Nephron (organoid): ENCODE data around the gene SPINK4.

Experiments used
- H3K27ac Mint-ChIP-seq, 3 experiments: 2 replicates each; pipeline ENCODE4 v1.8.0; 2020; ENCODE audit warnings: mixed read lengths in 3 of 3, mild to moderate bottlenecking in 2 of 3, moderate library complexity in 1 of 3
- H3K27me3 Mint-ChIP-seq: 2 replicates; pipeline ENCODE4 v1.8.0; 2021; ENCODE audit warnings: low read depth, mild to moderate bottlenecking, moderate library complexity, mixed read lengths
- H3K36me3 Mint-ChIP-seq: 2 replicates; pipeline ENCODE4 v1.8.0; 2020; ENCODE audit warnings: low read depth, mixed read lengths
- H3K4me1 Mint-ChIP-seq: 2 replicates; pipeline ENCODE4 v1.8.0; 2020; ENCODE audit warnings: mixed read lengths
- H3K4me3 Mint-ChIP-seq, 3 experiments: 2 replicates each; pipeline ENCODE4 v1.8.0; 2020; ENCODE audit warnings: mild to moderate bottlenecking in 3 of 3, mixed read lengths in 3 of 3, moderate library complexity in 2 of 3
- H3K9me3 Mint-ChIP-seq: 2 replicates; pipeline ENCODE4 v1.8.0; 2020; ENCODE audit warnings: mixed read lengths
- TF ChIP-seq, protein P1 (sequence below), 3 experiments: fragments of 200-600 bp; sonication (generic); IDR thresholded peaks; one replicate each; pipeline ENCODE4 v1.5.0; 2021; ENCODE audit warnings: antibody characterized with exemption in 3 of 3; ENCODE audit not compliant: unreplicated experiment in 3 of 3

Gene SPINK4

DNA sequence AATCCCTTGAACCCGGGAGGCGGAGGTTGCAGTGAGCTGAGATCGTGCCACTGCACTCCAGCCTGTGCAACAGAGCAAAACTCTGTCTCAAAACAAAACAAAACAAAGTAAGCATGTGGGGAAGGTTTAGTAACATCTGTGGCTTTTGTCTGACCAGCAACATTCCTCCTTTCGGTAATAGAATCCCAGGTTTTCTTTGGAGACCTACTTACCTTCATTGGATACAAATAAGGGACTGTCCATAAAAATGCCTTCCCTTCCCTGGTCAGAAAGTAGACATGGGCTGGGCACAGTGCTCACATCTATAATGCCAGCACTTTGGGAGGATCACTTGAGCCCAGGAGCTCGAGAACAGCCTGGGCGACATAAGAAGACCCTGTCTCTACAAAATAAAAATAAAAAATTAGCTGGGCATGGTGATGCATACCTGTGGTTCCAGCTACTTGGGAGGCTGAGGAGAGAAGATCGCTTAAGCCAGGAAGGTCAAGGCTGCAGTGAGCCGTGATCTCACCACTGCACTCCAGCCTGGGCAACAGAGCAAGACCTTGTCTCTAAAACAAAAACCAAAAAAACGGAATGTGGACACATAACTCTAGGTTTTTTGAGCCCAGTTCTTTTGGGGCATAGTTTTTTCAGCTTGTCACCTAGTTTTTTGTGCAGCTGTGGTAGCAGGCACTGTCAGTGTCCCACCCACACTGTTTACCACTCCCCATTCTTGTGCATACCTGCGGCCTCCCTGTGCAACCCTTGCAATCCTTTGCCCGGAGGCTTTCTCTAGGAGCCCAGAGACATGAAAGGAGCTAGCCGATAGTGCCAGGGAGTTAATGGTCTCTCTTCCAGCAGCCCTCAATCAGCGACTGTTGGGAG is 9.0 kb upstream of the SPINK4 start:
- Mint-ChIP-seq H3K9me3 (no peaks in the 10 kb centered on the region), H3K27ac (no peak overlapping the region), H3K4me3 (no peak overlapping the region), H3K4me1 (peaks cover 1% of the 10 kb centered on the region), H3K27me3 (peaks cover 28% of the 10 kb centered on the region), H3K36me3 (no peaks in the 10 kb centered on the region)
- TF ChIP-seq, protein P1, sequence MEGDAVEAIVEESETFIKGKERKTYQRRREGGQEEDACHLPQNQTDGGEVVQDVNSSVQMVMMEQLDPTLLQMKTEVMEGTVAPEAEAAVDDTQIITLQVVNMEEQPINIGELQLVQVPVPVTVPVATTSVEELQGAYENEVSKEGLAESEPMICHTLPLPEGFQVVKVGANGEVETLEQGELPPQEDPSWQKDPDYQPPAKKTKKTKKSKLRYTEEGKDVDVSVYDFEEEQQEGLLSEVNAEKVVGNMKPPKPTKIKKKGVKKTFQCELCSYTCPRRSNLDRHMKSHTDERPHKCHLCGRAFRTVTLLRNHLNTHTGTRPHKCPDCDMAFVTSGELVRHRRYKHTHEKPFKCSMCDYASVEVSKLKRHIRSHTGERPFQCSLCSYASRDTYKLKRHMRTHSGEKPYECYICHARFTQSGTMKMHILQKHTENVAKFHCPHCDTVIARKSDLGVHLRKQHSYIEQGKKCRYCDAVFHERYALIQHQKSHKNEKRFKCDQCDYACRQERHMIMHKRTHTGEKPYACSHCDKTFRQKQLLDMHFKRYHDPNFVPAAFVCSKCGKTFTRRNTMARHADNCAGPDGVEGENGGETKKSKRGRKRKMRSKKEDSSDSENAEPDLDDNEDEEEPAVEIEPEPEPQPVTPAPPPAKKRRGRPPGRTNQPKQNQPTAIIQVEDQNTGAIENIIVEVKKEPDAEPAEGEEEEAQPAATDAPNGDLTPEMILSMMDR (IDR thresholded peaks at IDR 0.05; ENCODE audit: unreplicated experiment in 3 of 3), result no peak

DNA sequence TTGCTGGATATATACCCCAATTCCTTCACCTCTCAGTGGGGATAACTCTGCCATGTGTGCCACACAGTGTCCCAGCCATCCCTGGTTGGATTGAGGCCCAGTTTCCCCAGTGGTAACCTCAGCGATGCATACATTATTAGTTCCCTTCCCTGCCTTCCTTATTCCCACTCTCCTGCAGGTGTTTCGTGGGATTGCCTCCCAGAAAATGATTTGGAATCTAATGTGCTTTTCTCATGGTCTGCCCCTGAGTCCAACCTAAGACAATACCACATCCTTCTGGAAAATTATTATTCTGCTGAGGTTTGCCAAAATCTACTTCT is 8.4 kb upstream of the SPINK4 start:
- Mint-ChIP-seq H3K36me3 (no peaks in the 10 kb centered on the region), H3K9me3 (no peaks in the 10 kb centered on the region), H3K27me3 (peaks cover 30% of the 10 kb centered on the region), H3K27ac (no peak overlapping the region), H3K4me3 (no peak overlapping the region), H3K4me1 (no peaks in the 10 kb centered on the region)
- TF ChIP-seq, protein P1 (IDR thresholded peaks at IDR 0.05; ENCODE audit: unreplicated experiment in 3 of 3), result no peak

DNA sequence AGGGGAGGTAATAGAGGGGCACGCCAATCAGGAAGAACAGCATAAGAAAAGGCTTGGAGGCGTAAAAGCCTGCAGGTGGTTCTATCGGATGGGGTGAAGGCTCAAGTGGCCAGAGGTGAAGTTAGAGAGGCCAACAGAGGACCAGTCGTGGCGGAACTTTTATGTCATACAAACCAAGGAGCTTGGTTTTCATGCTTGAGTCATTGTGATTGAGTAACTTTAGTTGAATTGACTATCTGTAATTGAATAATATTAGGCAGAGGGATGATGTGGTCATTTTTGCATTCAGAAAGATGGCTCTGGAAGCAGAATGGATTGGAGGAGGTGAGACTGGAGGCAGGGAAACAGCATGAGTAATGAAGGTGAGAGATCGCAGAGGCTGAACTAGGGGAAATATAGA is 7.2 kb upstream of the SPINK4 start:
- TF ChIP-seq, protein P1 (IDR thresholded peaks at IDR 0.05; ENCODE audit: unreplicated experiment in 3 of 3), result no peak
- Mint-ChIP-seq H3K27me3 (peaks cover 37% of the 10 kb centered on the region), H3K4me1 (no peaks in the 10 kb centered on the region), H3K4me3 (no peak overlapping the region), H3K9me3 (no peaks in the 10 kb centered on the region), H3K36me3 (no peaks in the 10 kb centered on the region), H3K27ac (no peak overlapping the region)

DNA sequence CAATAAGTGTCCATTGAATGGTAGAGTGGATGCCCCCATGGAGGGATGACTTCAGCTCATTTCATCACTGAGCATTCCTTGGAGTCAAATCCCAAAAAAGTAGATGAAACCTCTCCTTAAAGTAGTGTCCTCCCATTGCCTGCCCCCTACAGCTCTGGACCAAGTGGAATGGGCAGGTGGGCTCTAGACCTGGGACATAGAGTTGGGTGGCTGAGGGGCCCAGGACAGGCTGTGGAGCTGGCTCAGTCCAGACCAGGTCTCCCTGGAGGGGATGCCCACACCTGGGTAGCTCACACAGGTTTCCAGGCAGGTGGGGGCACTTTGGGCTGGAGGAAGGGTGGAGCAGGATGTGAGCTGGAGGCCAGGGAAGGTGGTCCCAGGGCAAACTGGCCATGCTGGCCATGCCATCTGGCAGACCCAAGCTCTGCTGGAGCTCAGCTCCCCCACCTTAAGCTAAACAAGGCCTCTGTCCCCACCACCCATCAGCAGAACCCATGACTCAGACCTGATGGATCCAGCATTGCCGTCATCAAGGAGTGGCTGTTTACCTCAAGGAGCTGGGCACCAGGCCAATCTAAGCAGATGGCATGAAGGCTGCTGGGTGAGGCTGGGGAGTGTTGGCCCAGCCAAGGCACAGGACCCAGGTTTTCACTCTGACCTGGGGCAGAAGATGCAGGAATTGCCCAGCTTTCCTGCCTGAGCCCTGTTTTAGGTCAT is 6.2 kb upstream of the SPINK4 start:
- H3K27ac Mint-ChIP-seq, result no peak overlapping the region
- TF ChIP-seq, protein P1 (IDR thresholded peaks at IDR 0.05; ENCODE audit: unreplicated experiment in 3 of 3), result no peak

DNA sequence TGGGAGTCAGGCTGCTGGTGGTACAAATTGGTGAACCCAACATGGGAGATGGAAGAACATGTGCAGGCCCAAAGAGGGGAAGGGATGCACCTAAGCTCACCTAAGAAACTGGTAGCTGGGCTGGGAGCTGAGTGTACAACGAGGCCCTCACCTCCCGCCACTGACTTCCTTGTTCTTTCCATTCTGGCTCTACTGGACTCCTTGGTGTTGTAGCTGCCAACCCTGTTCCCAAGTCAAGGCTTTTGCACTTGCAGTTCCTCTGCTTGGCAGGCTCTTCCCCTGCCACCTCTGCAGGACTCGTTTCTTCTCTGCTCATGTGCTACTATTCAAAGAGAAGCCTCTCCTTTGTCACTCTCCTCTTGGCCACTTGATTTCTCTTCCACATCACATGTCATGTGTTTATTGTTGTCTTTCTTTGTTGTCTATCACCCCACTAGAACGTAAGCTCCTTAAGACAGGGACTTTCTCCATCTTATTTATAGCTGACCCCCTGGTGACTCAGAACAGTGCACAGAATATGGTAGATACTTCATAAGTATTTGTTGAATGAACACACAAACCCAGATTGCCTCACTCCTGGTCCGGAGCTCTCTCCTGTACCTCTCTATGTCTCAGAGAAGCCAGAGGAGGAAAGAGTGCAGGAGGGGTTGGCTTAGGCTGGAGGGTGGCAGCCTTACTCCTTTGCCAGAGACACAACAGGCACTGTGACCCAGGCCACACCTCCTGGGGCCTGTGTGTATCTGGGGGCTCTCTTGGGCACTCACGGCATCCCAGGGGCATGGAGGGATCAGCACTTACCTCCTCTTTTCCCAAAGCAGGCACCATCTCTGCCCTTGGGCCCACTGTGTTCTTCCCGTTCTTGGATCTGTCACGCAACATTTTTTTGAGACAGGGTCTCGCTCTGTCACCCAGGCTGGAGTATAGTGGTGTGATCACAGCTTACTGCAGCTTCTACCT is 5.2 kb upstream of the SPINK4 start:
- H3K9me3 Mint-ChIP-seq, result no peaks in the 10 kb centered on the region
- TF ChIP-seq, protein P1 (IDR thresholded peaks at IDR 0.05; ENCODE audit: unreplicated experiment in 3 of 3), result no peak
- no peak overlapping the region for H3K27ac Mint-ChIP-seq
- no peaks in the 10 kb centered on the region for H3K36me3 Mint-ChIP-seq
- H3K4me3 Mint-ChIP-seq, result no peak overlapping the region
- peaks cover 4% of the 10 kb centered on the region for H3K4me1 Mint-ChIP-seq
- H3K27me3 Mint-ChIP-seq, result peaks cover 37% of the 10 kb centered on the region

More for the DNA sequence above, 6.2 kb upstream of the SPINK4 start:
- H3K4me3 Mint-ChIP-seq, result no peak overlapping the region
- H3K27me3 Mint-ChIP-seq, result peaks cover 37% of the 10 kb centered on the region
- H3K4me1 Mint-ChIP-seq, result no peaks in the 10 kb centered on the region
- H3K9me3 Mint-ChIP-seq, result no peaks in the 10 kb centered on the region
- no peaks in the 10 kb centered on the region for H3K36me3 Mint-ChIP-seq
